ENCODE measurements around the gene POLD4. TPM values are rescaled to one million over a fixed set of nuclear protein-coding genes. Genes with fewer than 3 reads are reported as not detected.

POLD4 gene
- total RNA-seq, 1 donor from 2014 or later: 3.7 TPM

DNA sequence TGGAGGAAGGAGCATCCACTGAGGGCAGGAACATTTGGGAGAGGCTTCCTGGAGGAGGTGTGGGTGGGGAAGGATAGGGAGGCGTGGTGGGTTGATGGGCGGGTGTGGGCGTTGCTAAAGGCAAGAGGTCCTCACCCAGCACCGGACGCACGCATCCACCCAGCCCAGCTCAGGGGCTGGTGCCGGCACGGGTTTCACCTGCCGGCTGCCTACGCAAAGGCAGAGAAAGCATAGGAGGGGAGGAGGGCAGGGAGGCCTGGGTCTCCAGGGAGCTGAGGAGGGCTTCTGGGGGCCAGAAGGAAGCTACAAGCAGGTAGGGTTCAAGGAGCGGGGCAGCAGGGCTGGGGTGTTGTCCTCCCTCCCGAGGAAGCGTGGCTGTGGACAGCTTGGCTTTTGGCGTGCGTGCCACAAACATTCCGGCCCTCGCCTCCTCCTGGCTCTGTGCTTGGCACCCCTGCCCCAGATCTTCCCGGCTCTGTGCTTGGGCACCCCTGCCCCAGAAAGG is 42.2 kb downstream of the POLD4 start:
- DNase-seq (ENCODE audit: low read depth, low spot score): no peak
- Mint-ChIP-seq H3K4me1 (peaks cover 13% of the 10 kb centered on the region), H3K27me3 (ENCODE audit: low read depth) (no peaks in the 10 kb centered on the region), H3K36me3 (ENCODE audit: low read depth) (no peaks in the 10 kb centered on the region), H3K9me3 (no peaks in the 10 kb centered on the region), H3K27ac (ENCODE audit: unreplicated experiment) (no peak overlapping the region), H3K4me3 (no peak overlapping the region)
- TF ChIP-seq, protein P1, sequence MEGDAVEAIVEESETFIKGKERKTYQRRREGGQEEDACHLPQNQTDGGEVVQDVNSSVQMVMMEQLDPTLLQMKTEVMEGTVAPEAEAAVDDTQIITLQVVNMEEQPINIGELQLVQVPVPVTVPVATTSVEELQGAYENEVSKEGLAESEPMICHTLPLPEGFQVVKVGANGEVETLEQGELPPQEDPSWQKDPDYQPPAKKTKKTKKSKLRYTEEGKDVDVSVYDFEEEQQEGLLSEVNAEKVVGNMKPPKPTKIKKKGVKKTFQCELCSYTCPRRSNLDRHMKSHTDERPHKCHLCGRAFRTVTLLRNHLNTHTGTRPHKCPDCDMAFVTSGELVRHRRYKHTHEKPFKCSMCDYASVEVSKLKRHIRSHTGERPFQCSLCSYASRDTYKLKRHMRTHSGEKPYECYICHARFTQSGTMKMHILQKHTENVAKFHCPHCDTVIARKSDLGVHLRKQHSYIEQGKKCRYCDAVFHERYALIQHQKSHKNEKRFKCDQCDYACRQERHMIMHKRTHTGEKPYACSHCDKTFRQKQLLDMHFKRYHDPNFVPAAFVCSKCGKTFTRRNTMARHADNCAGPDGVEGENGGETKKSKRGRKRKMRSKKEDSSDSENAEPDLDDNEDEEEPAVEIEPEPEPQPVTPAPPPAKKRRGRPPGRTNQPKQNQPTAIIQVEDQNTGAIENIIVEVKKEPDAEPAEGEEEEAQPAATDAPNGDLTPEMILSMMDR (conservative IDR thresholded peaks at IDR 0.05): no peak

DNA sequence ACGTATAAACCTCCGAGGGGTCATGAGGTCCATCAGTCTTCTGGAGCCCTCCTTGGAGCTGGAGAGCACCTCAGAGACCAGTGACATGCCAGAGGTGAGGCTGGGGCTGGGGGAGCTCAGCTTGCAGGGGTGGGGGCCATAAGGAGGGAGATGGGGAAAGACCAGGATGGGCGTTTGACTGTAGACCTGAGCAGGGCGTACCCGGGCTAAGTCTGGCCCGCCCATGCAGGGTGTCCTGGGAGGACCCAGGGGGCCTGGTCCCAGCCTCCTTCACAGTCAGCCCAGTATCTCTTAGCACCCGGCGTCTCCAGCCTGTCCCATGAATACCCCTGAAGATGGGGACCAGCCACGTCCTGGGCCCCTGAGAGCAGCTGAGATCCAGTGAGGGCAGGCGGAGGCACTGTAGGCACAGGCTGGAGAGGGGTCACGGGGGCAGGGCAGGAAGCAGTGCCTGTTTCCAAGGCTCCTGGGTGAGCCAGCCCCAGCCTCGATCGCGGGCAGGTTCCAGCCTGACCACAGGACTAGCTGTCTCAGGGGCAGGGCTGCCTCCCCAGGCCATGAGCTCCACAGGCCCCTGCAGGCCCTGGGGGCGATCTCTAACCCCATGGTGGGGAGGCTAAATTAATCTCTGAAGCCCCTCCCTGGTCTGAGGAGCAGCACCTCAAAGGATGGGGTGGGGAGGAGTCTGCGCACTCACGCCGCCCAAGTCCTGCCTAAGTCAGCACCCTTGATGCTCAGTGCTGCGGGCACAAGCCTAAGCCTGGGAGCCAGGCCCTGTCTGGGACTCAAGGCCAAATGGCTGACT is 42.9 kb downstream of the POLD4 start:
- no peak overlapping the region for H3K27ac Mint-ChIP-seq (ENCODE audit: unreplicated experiment)
- DNase-seq (ENCODE audit: low read depth, low spot score): no peak
- H3K4me3 Mint-ChIP-seq: no peak overlapping the region
- peaks cover 2% of the 10 kb centered on the region for H3K27me3 Mint-ChIP-seq (ENCODE audit: low read depth)
- no peaks in the 10 kb centered on the region for H3K36me3 Mint-ChIP-seq (ENCODE audit: low read depth)
- no peaks in the 10 kb centered on the region for H3K9me3 Mint-ChIP-seq
- H3K4me1 Mint-ChIP-seq: peaks cover 9% of the 10 kb centered on the region
- TF ChIP-seq, protein P1 (conservative IDR thresholded peaks at IDR 0.05): no peak

DNA sequence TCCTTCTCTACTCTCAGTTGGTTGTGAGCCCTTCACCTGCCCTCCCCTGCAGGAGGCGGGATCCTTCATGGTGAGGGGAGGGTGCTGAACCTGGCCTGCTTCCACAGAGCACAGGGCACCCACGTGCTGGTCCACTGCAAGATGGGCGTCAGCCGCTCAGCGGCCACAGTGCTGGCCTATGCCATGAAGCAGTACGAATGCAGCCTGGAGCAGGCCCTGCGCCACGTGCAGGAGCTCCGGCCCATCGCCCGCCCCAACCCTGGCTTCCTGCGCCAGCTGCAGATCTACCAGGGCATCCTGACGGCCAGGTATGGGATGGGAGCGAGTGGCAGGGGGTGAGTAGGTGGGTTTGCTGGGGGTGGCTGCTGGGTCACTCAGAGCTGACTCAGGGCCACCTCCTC is 43.7 kb downstream of the POLD4 start:
- Mint-ChIP-seq H3K9me3 (no peaks in the 10 kb centered on the region), H3K27ac (ENCODE audit: unreplicated experiment) (peak overlapping the region; percentile 50), H3K36me3 (ENCODE audit: low read depth) (no peaks in the 10 kb centered on the region), H3K4me3 (no peak overlapping the region), H3K4me1 (peaks cover 4% of the 10 kb centered on the region), H3K27me3 (ENCODE audit: low read depth) (peaks cover 7% of the 10 kb centered on the region)
- TF ChIP-seq, protein P1 (conservative IDR thresholded peaks at IDR 0.05): no peak
- DNase-seq (ENCODE audit: low read depth, low spot score): no peak

DNA sequence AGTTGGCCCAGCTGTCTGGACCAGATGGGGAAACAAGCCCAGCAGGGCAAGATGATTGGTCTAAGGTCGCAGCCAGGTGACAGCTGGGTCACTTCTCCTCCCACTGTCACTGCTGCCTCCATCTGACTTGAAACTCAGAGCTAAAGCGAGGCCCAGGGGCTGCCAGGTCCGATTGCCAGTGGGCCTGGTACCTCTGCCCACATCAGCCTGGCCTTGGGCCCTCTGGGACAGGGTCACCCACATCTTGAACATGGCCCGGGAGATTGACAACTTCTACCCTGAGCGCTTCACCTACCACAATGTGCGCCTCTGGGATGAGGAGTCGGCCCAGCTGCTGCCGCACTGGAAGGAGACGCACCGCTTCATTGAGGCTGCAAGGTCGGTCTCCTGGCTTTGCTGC is 44.2 kb downstream of the POLD4 start:
- H3K4me1 Mint-ChIP-seq: peaks cover 2% of the 10 kb centered on the region
- TF ChIP-seq, protein P1 (conservative IDR thresholded peaks at IDR 0.05): no peak
- no peak overlapping the region for H3K4me3 Mint-ChIP-seq
- no peaks in the 10 kb centered on the region for H3K9me3 Mint-ChIP-seq
- no peak for DNase-seq (ENCODE audit: low read depth, low spot score)
- H3K36me3 Mint-ChIP-seq (ENCODE audit: low read depth): no peaks in the 10 kb centered on the region
- no peak overlapping the region for H3K27ac Mint-ChIP-seq (ENCODE audit: unreplicated experiment)
- peaks cover 12% of the 10 kb centered on the region for H3K27me3 Mint-ChIP-seq (ENCODE audit: low read depth)

DNA sequence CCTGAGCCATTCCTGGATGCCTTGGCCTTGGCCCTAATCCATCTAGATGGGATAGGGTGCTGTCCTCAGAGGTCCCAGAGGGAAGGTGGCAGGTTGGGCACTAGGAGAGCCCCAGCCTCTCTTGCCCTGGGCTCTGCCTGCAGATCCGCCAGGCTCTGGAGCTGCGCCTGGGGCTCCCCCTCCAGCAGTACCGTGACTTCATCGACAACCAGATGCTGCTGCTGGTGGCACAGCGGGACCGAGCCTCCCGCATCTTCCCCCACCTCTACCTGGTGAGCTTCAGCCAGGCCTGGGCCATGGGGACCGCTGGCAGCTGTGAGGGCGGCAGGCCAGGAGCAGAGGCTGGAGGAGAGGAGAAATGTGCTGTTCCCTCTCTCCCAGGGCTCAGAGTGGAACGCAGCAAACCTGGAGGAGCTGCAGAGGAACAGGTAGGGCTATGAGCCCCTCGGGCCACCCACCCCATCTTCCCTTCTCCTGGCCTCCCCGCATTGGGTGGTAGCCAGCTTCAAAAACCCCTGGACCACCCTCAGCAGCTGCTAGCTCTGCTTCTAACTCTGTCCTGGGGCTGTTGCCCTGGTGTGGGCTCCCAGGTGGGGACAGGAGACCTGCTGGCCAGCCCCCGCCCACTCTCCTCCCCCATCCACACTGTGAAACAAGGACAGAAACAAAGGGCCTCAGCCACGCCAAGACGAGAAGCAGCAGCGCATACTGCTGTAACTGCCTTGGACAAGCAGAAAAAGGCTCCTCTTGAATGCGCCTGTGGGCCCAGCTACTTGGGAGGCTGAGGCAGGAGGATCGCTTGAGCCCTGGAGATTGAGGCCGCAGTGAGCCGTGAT is 45.1 kb downstream of the POLD4 start:
- no peak overlapping the region for H3K4me3 Mint-ChIP-seq
- no peaks in the 10 kb centered on the region for H3K36me3 Mint-ChIP-seq (ENCODE audit: low read depth)
- TF ChIP-seq, protein P1 (conservative IDR thresholded peaks at IDR 0.05): no peak
- peaks cover 13% of the 10 kb centered on the region for H3K27me3 Mint-ChIP-seq (ENCODE audit: low read depth)
- H3K27ac Mint-ChIP-seq (ENCODE audit: unreplicated experiment): no peak overlapping the region
- DNase-seq (ENCODE audit: low read depth, low spot score): no peak
- H3K9me3 Mint-ChIP-seq: no peaks in the 10 kb centered on the region
- H3K4me1 Mint-ChIP-seq: no peaks in the 10 kb centered on the region
